B cell (primary cell): Measurements from ENCODE around the gene KCNQ1OT1. TPM values are rescaled to one million over a fixed set of nuclear protein-coding genes. Genes with fewer than 3 reads are reported as not detected.

Experiments
- ATAC-seq: fragments of 200-7000 bp; cut with Tn5 transposase; one replicate; pipeline ENCODE4 v1.10.0; 2021; ENCODE audit warnings: low read depth, mild to moderate bottlenecking, moderate number of reproducible peaks, moderate library complexity
- CTCF ChIA-PET: fragments of 350-600 bp; sonication (Branson Sonifier 250); formaldehyde crosslinking; loops from one replicate; lab custom pipeline; 2021; ENCODE audit warnings: antibody characterized with exemption, inconsistent platforms; lab: Charles Lee
- POLR2A ChIA-PET: fragments of 350-600 bp; sonication (Branson Sonifier 250); formaldehyde crosslinking; loops from one replicate; lab custom pipeline; 2021; ENCODE audit warnings: antibody characterized with exemption; lab: Charles Lee
- DNase-seq: peaks from one replicate; pipeline ENCODE4 v3.0.0; 2013
- H2AFZ ChIP-seq: 2 replicates; pipeline ENCODE4 v1.6.1; 2012; ENCODE audit warnings: mild to moderate bottlenecking, low read depth, low read length; ENCODE audit not compliant: insufficient read depth, poor library complexity, severe bottlenecking
- H3K27ac ChIP-seq, 2 donors: 1 replicate in 1 of 2; 2 replicates in 1 of 2; pipeline ENCODE4 v1.5.1; 2012 to 2013; ENCODE audit warnings: low read length in 2 of 2, mild to moderate bottlenecking in 2 of 2, moderate library complexity in 1 of 2
- H3K27me3 ChIP-seq, 4 experiments: fragments of 200-600 bp in 1 of 4; sonication (generic) in 1 of 4; replicated peaks in 1 of 4; 1 replicate in 2 of 4; 2 replicates in 2 of 4; pipeline versions ENCODE4 v1.6.1 to v1.7.0; 2013 to 2016; ENCODE audit warnings: low read length in 3 of 4, mild to moderate bottlenecking in 2 of 4, mixed read lengths in 1 of 4, moderate library complexity in 1 of 4; ENCODE audit not compliant: insufficient read depth in 4 of 4, control insufficient read depth in 3 of 4; ENCODE audit errors: control extremely low read depth in 1 of 4
- H3K36me3 ChIP-seq, 2 experiments: replicated peaks in 1 of 2; 1 replicate in 1 of 2; 2 replicates in 1 of 2; pipeline versions ENCODE4 v1.6.1 to v1.7.1; 2013; ENCODE audit warnings: low read length in 1 of 2; ENCODE audit not compliant: insufficient read depth in 2 of 2, control insufficient read depth in 1 of 2; ENCODE audit errors: control extremely low read depth in 1 of 2, extremely low read depth in 1 of 2
- H3K4me1 ChIP-seq, 2 donors: fragments of 200-600 bp in 1 of 2; sonication (generic) in 1 of 2; 1 replicate in 1 of 2; 2 replicates in 1 of 2; pipeline versions ENCODE4 v1.5.1 to v1.6.1; 2013 to 2017; ENCODE audit warnings: low read length in 2 of 2; ENCODE audit not compliant: control insufficient read depth in 2 of 2, insufficient read depth in 2 of 2
- H3K4me2 ChIP-seq: replicated peaks from 2 replicates; pipeline ENCODE3; 2012; ENCODE audit warnings: mild to moderate bottlenecking, low read depth, low read length; ENCODE audit not compliant: poor library complexity, severe bottlenecking
- H3K4me3 ChIP-seq, 5 experiments: fragments of 200-600 bp in 1 of 5; sonication (generic) in 1 of 5; 1 replicate in 3 of 5; 2 replicates in 2 of 5; pipeline versions ENCODE4 v1.5.1 to v1.7.0; 2011 to 2016; ENCODE audit warnings: low read length in 4 of 5, mild to moderate bottlenecking in 4 of 5, low read depth in 2 of 5, control low read depth in 1 of 5, moderate library complexity in 1 of 5; ENCODE audit not compliant: insufficient read depth in 1 of 5; ENCODE audit errors: control extremely low read depth in 1 of 5, extremely low read depth in 1 of 5
- H3K79me2 ChIP-seq: fragments of 200-600 bp; sonication (generic); one replicate; pipeline ENCODE4 v1.6.0; 2016; ENCODE audit warnings: low read length; ENCODE audit not compliant: control insufficient read depth, insufficient read depth
- H3K9ac ChIP-seq: fragments of 200-600 bp; sonication (generic); 2 replicates; pipeline ENCODE4 v1.6.1; 2017; ENCODE audit warnings: mild to moderate bottlenecking, low read length, moderate library complexity
- H3K9me3 ChIP-seq, 3 donors: one replicate each; pipeline versions ENCODE4 v1.6.1 to v1.7.1; 2013; ENCODE audit warnings: low read length in 2 of 3; ENCODE audit not compliant: control insufficient read depth in 2 of 3, insufficient read depth in 1 of 3; ENCODE audit errors: control extremely low read depth in 1 of 3
- H4K20me1 ChIP-seq: 2 replicates; pipeline ENCODE4 v1.6.0; 2012; ENCODE audit warnings: mild to moderate bottlenecking, low read length; ENCODE audit not compliant: insufficient read depth, control insufficient read depth, poor library complexity, severe bottlenecking
- H3K27ac Mint-ChIP-seq: one replicate; pipeline ENCODE4 v1.8.0; 2021; ENCODE audit warnings: mixed read lengths
- H3K27me3 Mint-ChIP-seq: one replicate; pipeline ENCODE4 v1.8.0; 2021; ENCODE audit warnings: mixed read lengths
- H3K4me1 Mint-ChIP-seq: one replicate; pipeline ENCODE4 v1.8.0; 2021; ENCODE audit warnings: mixed read lengths
- H3K4me3 Mint-ChIP-seq: one replicate; pipeline ENCODE4 v1.8.0; 2021; ENCODE audit warnings: mixed read lengths
- H3K9me3 Mint-ChIP-seq: one replicate; pipeline ENCODE4 v1.8.0; 2022; ENCODE audit warnings: mixed read lengths; ENCODE audit not compliant: insufficient read depth
- EZH2 ChIP-seq: IDR thresholded peaks from 2 replicates; pipeline ENCODE4 v1.6.1; 2012; ENCODE audit warnings: borderline replicate concordance, low read depth, mild to moderate bottlenecking, moderate library complexity, low read length; ENCODE audit not compliant: insufficient read depth, poor library complexity, severe bottlenecking
- WGBS: methylation state at CpG from one replicate; pipeline ENCODE4 v1.1.5; 2013; ENCODE audit warnings: missing lambda C conversion rate; ENCODE audit not compliant: insufficient coverage; 5-methylcytosine and 5-hydroxymethylcytosine counted together
- intact Hi-C: fragments of 100-400 bp; cut with micrococcal nuclease; formaldehyde crosslinking; loops from one replicate; pipeline ENCODE4 v1.10.0; 2022
- polyA plus RNA-seq: library from polyadenylated mRNA; depleted of rRNA; stranded (reverse); fragments of >200 nt; gene quantifications from 2 replicates; pipeline ENCODE4 v1.2.3, GENCODE V29; 2012
- total RNA-seq, 2 donors: library from RNA; stranded (reverse); fragments of 120-200 nt in 1 of 2; gene quantifications; 1 replicate in 1 of 2; 2 replicates in 1 of 2; pipeline versions ENCODE4 v1.2.3 to v1.2.4, GENCODE V29; 2013 to 2022
- TF ChIP-seq, protein P1 (sequence below): fragments of 200-600 bp; IDR thresholded peaks from one replicate; pipeline ENCODE4 v1.8.0; 2022; ENCODE audit warnings: antibody characterized with exemption, mild to moderate bottlenecking

The KCNQ1OT1 gene
- total and polyA plus RNA-seq, 2 donors (not counting 1 experiment from before 2014, with no cell fraction given) = 0.03 to 0.89 TPM

DNA sequence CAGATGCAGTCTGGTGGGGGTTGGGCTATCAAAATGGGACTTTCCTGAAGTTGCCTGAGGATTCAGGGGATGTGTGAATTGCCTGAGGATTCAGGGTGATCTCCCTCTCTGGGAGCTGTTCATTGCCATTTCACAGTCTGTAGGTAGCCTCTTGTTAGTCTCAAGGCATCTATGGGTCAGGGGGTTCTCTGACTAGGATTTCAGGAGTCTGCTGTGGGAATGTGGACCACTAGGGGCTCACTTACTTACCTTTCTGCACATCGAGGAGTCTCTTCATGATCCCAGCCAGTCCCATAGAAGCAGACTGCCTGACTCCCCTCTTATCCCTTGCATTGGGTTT is 54.0 kb downstream of the KCNQ1OT1 start:
- intact Hi-C loops = no loop called here
- H3K27ac Mint-ChIP-seq = no peak overlapping the region
- no peak for DNase-seq
- no peak overlapping the region for H3K4me3 ChIP-seq
- no peaks in the 10 kb centered on the region for H3K4me1 Mint-ChIP-seq
- 100% methylated on average over 1 of the region's 1 CpG for WGBS
- H3K9me3 Mint-ChIP-seq = peaks cover 30% of the 10 kb centered on the region
- H3K27ac ChIP-seq = no peak overlapping the region
- CTCF ChIA-PET = no interaction called here
- no peak for TF ChIP-seq EZH2
- TF ChIP-seq, protein P1, sequence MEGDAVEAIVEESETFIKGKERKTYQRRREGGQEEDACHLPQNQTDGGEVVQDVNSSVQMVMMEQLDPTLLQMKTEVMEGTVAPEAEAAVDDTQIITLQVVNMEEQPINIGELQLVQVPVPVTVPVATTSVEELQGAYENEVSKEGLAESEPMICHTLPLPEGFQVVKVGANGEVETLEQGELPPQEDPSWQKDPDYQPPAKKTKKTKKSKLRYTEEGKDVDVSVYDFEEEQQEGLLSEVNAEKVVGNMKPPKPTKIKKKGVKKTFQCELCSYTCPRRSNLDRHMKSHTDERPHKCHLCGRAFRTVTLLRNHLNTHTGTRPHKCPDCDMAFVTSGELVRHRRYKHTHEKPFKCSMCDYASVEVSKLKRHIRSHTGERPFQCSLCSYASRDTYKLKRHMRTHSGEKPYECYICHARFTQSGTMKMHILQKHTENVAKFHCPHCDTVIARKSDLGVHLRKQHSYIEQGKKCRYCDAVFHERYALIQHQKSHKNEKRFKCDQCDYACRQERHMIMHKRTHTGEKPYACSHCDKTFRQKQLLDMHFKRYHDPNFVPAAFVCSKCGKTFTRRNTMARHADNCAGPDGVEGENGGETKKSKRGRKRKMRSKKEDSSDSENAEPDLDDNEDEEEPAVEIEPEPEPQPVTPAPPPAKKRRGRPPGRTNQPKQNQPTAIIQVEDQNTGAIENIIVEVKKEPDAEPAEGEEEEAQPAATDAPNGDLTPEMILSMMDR = no peak
- H3K4me2 ChIP-seq = no peak overlapping the region
- H3K27me3 ChIP-seq = no peaks in the 10 kb centered on the region
- ATAC-seq = no peak
- H4K20me1 ChIP-seq = no peaks in the 10 kb centered on the region
- H3K9ac ChIP-seq = no peak overlapping the region
- H3K27me3 Mint-ChIP-seq = no peaks in the 10 kb centered on the region
- POLR2A ChIA-PET = interaction anchor here (0.6 kb wide), 1 partner anchor 26 kb away, joined by 4 read pairs; no protein-coding TSS in a partner anchor
- no peak overlapping the region for H2AFZ ChIP-seq
- peaks cover 25 to 79% (median 33%) of the 10 kb centered on the region in 3 donors for H3K9me3 ChIP-seq
- peaks cover 0 to 2% of the 10 kb centered on the region in 2 experiments for H3K36me3 ChIP-seq
- H3K79me2 ChIP-seq = peaks cover 5% of the 10 kb centered on the region
- H3K4me3 Mint-ChIP-seq = no peak overlapping the region
- no peaks in the 10 kb centered on the region for H3K4me1 ChIP-seq

DNA sequence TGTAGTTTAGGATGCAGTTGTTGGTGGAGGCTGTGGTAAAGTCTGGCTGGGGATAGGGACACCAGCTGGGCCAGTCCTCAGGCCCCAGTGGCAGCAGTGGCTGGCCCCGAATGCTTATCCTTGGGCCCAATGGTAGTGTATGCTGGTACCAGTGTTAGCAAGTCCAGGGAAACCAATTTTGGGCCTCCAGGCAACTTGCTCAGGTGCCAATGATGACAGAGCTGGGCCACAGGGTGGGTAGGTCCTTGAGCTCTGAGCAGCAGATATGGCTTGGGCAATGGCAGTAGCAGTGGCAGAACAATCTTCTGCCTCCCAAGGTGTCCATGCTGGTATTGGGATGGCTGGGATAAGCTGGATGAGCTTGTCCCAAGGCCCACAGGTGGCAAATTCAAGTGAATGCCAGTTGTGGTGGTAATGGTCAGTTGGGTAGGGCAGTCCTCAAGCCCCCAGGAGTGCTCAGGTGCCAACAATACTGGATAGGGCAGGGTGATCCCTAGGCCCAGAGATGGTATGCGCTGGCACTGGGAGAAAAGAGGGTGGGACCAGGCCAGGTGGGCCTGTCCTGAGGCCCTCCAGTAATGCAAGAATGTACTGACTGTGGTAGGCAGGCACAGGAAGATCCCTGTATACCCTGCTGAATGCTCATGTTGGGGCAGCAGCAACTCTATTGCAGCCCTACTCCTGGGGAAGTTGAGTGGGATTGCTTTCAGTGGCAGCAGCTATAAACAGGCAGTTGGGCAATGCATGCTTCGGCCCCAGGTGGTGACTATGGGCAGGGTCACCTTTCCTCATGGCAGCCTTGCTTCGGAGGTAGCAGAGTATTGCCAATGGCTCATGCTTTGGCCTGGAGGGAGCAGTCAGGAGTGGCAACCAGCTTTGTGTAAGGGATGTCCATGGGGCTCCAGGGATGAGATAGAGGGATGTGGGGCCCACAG is 54.7 kb downstream of the KCNQ1OT1 start:
- no peak overlapping the region for H3K27ac ChIP-seq
- ChIA-PET CTCF (no interaction called here), POLR2A (no interaction called here)
- intact Hi-C loops = no loop called here
- no peak for ATAC-seq
- no peak overlapping the region for H3K9ac ChIP-seq
- H3K36me3 ChIP-seq = peaks cover 0 to 4% of the 10 kb centered on the region in 2 experiments
- H4K20me1 ChIP-seq = no peaks in the 10 kb centered on the region
- Mint-ChIP-seq H3K27me3 (no peaks in the 10 kb centered on the region), H3K27ac (no peak overlapping the region), H3K4me3 (no peak overlapping the region), H3K9me3 (peaks cover 28% of the 10 kb centered on the region), H3K4me1 (no peaks in the 10 kb centered on the region)
- H2AFZ ChIP-seq = no peak overlapping the region
- TF ChIP-seq EZH2 = no peak
- TF ChIP-seq, protein P1 = no peak
- no peak overlapping the region for H3K4me2 ChIP-seq
- peaks cover 5% of the 10 kb centered on the region for H3K79me2 ChIP-seq
- H3K4me1 ChIP-seq = no peaks in the 10 kb centered on the region
- H3K9me3 ChIP-seq = peaks cover 28 to 79% (median 31%) of the 10 kb centered on the region in 3 donors
- H3K27me3 ChIP-seq = no peaks in the 10 kb centered on the region
- no peak overlapping the region for H3K4me3 ChIP-seq
- DNase-seq = no peak
- 90% methylated on average over 4 of the region's 4 CpGs for WGBS
